Hepatocyte (in vitro differentiated cells): ENCODE results near the gene SARDH.

Source experiments
- CTCF ChIP-seq: fragments of 200-600 bp; sonication (generic); IDR thresholded peaks from 2 replicates; pipeline ENCODE4 v1.5.1; 2016; ENCODE audit warnings: antibody characterized with exemption, mild to moderate bottlenecking; ENCODE audit not compliant: poor library complexity
- EZH2 ChIP-seq: fragments of 200-600 bp; sonication (generic); IDR thresholded peaks from 2 replicates; pipeline ENCODE4 v1.6.1; 2016; ENCODE audit warnings: antibody characterized with exemption, mild to moderate bottlenecking, borderline replicate concordance
- EZH2phosphoT487 ChIP-seq: fragments of 200-600 bp; sonication (generic); IDR thresholded peaks from one replicate; pipeline ENCODE4 v1.6.1; 2018; ENCODE audit warnings: antibody characterized with exemption, mild to moderate bottlenecking, low read depth, moderate library complexity; ENCODE audit not compliant: unreplicated experiment, severe bottlenecking

GRCh38 chr9:133677126-133678010 lies 60.8 kb downstream of the SARDH start:
- no peak for TF ChIP-seq CTCF
- TF ChIP-seq EZH2, result no peak
- TF ChIP-seq EZH2phosphoT487, result no peak
